Naive thymus-derived CD8-positive, alpha-beta T cell (primary cell): Measurements from ENCODE around the gene ABCC2. TPM values are rescaled to one million over a fixed set of nuclear protein-coding genes. Genes with fewer than 3 reads are reported as not detected.
"Not testable (repeated sequence)": the region's sequence is repeated elsewhere in the genome, so short reads cannot be mapped to it uniquely, and the experiment has no call there.

Source experiments
- ATAC-seq, 2 donors: fragments of 150-1000 bp; cut with Tn5 transposase in 1 of 2; sonication (Bioruptor Pico), chemical (Tn5 transposase) in 1 of 2; 1 replicate in 1 of 2; 2 replicates in 1 of 2; pipeline ENCODE4 v1.10.0; 2021; ENCODE audit warnings: mild to moderate bottlenecking in 2 of 2, moderate library complexity in 2 of 2
- POLR2A ChIA-PET: fragments of 350-600 bp; sonication (Branson Sonifier 250); formaldehyde crosslinking; loops from one replicate; lab custom pipeline; 2021; ENCODE audit warnings: antibody characterized with exemption; lab: Charles Lee
- DNase-seq, 10 donors: peaks; one replicate each; pipeline versions ENCODE4 v3.0.0 to v3.0.0-alpha.2; 2020 to 2022
- H3K27ac Mint-ChIP-seq, 10 donors: one replicate each; pipeline ENCODE4 v1.8.0; 2020 to 2022; ENCODE audit warnings: mild to moderate bottlenecking in 10 of 10, mixed read lengths in 10 of 10, moderate library complexity in 4 of 10, inconsistent platforms in 1 of 10
- H3K27me3 Mint-ChIP-seq, 5 donors: one replicate each; pipeline ENCODE4 v1.8.0; 2021 to 2022; ENCODE audit warnings: mixed read lengths in 5 of 5
- H3K36me3 Mint-ChIP-seq, 3 donors: one replicate each; pipeline ENCODE4 v1.8.0; 2020 to 2022; ENCODE audit warnings: mixed read lengths in 3 of 3, mild to moderate bottlenecking in 2 of 3, inconsistent platforms in 1 of 3
- H3K4me1 Mint-ChIP-seq, 4 donors: one replicate each; pipeline ENCODE4 v1.8.0; 2021 to 2022; ENCODE audit warnings: mixed read lengths in 4 of 4
- H3K4me3 Mint-ChIP-seq, 10 donors: one replicate each; pipeline ENCODE4 v1.8.0; 2020 to 2022; ENCODE audit warnings: mild to moderate bottlenecking in 10 of 10, mixed read lengths in 10 of 10, moderate library complexity in 6 of 10, inconsistent platforms in 1 of 10
- H3K9me3 Mint-ChIP-seq, 9 donors: one replicate each; pipeline ENCODE4 v1.8.0; 2020 to 2022; ENCODE audit warnings: mixed read lengths in 9 of 9, mild to moderate bottlenecking in 3 of 9, inconsistent platforms in 1 of 9, moderate library complexity in 1 of 9
- polyA plus RNA-seq, 3 donors: library from polyadenylated mRNA; unstranded; fragments of 300-500 nt; fragmentation: Illumina TruSeq; gene quantifications; one replicate each; pipeline ENCODE4 v1.2.3, GENCODE V29; 2021
- total RNA-seq, 8 experiments: library from RNA in 2 of 8; stranded (reverse) in 2 of 8; gene quantifications; one replicate each; pipeline ENCODE4 v1.2.3 and lab custom pipeline; 2021 to 2026

ABCC2 gene
- total and polyA plus RNA-seq, 5 experiments from 2014 or later: 0.50 to 6.8 (median 0.86) TPM

DNA sequence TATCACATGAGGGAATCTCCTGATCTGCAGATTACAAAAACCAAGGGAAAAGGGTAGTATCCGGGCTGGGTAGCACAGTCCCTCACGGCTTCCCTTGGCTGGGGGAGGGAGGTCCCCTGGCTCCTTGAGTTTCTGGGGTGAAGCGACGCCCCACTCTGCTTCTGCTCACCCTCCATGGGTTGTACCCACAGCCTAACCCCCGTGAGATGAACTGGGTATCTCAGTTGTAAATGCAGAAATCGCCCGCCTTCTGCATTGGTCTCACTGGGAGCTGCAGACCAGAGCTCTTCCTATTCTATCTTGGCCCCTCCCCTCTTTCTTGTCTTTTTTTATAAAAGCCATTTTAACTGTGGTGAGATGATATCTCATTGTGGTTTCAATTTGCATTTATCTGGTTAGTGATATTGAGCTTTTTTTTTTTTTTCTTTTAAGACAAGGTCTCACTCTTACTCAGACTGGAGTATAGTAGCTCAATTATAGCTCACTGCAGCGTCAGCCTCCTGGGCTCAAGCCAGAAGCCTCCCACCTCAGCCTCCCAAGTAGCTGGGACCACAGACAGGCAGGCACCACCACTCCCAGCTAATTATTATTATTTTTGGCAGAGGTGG, 87.8 kb downstream of the ABCC2 start:
- H3K27ac Mint-ChIP-seq: peak overlapping the region in 6 of 10 donors; percentile 5 to 81 (median 44)

DNA sequence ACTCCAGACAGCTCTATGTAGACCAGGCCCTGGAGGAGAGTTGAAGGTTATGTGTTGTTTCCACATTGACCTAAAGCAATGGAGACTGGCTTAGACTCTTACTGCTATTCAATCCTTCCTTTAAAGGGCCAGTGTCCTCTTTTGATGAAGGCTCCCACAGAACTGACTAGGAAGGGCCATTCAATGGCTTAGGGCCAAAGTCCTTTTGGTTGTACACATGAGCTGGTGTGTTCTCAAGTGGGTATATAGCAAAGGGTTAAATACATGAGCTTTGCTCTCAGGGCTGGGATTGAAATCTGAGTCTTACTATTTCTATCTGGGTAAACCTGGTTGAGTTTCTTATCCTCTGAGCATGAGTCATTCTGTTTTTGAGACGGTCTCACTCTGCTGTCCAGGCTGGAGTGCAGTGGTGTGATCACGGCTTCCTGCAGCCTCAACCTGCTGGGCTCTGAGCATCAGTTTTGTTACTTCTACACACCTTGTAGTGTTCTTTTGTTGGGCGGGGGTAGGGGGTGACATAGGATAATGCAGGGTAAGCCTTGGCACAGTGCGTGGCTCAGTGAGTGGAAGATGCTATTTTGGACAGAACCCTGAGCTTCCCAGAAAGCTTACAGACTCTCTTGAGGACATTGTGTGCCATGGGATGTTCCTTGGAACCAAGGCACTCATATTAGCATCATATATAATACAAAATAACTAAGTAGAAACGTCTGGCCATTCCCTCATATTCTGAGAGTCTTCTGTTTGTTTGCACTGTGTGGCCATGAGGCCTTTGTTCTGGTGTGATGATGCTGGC, 90.1 kb downstream of the ABCC2 start:
- H3K27me3 Mint-ChIP-seq: peaks cover 42 to 73% (median 56%) of the 10 kb centered on the region in 5 donors
- ATAC-seq (no peak), DNase-seq (no peak)
- H3K4me3 Mint-ChIP-seq: no peak overlapping the region
- POLR2A ChIA-PET: no interaction called here
- peaks cover 12 to 24% (median 16%) of the 10 kb centered on the region in 4 donors for H3K4me1 Mint-ChIP-seq
- H3K27ac Mint-ChIP-seq: peak overlapping the region in 1 of 10 donors; percentile 20
- H3K36me3 Mint-ChIP-seq: peaks cover 23 to 29% (median 27%) of the 10 kb centered on the region in 3 donors
- H3K9me3 Mint-ChIP-seq: peaks cover 0 to 11% (median 3%) of the 10 kb centered on the region in 9 donors

More for the DNA sequence above, 87.8 kb downstream of the ABCC2 start:
- Mint-ChIP-seq H3K27me3 (peaks cover 61 to 82% (median 67%) of the 10 kb centered on the region in 5 donors), H3K4me1 (peaks cover 12 to 24% (median 16%) of the 10 kb centered on the region in 4 donors), H3K36me3 (peaks cover 10 to 17% (median 11%) of the 10 kb centered on the region in 3 donors), H3K4me3 (peak overlapping the region; percentile 20 to 86 (median 74)), H3K9me3 (peaks cover 2 to 35% (median 16%) of the 10 kb centered on the region in 9 donors)
- POLR2A ChIA-PET: interaction anchor here (0.6 to 0.7 kb wide), 3 partner anchors 53 to 1939 kb away, joined by 3 to 4 read pairs (median 3); no protein-coding TSS in a partner anchor
- ATAC-seq (peak; percentile 92 to 96), DNase-seq (peak in 7 of 10 donors; percentile 4 to 70 (median 25))

DNA sequence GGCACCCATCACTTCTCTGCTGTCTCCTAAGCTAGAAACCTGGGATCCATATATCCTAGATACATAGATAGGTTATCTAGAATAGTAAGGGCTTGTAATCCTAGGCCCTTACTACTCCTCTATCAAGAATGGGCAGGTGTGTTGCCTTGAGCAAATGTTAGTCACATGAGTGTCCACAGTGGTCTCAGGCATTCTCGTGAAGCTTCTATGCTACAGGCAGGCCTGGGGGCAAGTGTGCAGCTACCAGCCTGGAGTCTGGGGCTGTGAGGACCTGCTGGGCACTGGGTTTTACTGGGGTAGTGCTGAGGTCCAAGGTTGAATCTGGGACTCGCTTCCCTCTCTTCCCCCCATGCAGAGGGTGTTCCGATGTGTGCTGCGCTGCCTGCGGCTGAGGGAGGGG, 91.4 kb downstream of the ABCC2 start:
- H3K36me3 Mint-ChIP-seq: peaks cover 21 to 40% (median 35%) of the 10 kb centered on the region in 3 donors
- no peak overlapping the region for H3K27ac Mint-ChIP-seq
- peaks cover 15 to 32% (median 22%) of the 10 kb centered on the region in 4 donors for H3K4me1 Mint-ChIP-seq
- H3K27me3 Mint-ChIP-seq: peaks cover 32 to 60% (median 52%) of the 10 kb centered on the region in 5 donors
- H3K9me3 Mint-ChIP-seq: no peaks in the 10 kb centered on the region
- DNase-seq (no peak), ATAC-seq (no peak)
- H3K4me3 Mint-ChIP-seq: no peak overlapping the region
- POLR2A ChIA-PET: no interaction called here

DNA sequence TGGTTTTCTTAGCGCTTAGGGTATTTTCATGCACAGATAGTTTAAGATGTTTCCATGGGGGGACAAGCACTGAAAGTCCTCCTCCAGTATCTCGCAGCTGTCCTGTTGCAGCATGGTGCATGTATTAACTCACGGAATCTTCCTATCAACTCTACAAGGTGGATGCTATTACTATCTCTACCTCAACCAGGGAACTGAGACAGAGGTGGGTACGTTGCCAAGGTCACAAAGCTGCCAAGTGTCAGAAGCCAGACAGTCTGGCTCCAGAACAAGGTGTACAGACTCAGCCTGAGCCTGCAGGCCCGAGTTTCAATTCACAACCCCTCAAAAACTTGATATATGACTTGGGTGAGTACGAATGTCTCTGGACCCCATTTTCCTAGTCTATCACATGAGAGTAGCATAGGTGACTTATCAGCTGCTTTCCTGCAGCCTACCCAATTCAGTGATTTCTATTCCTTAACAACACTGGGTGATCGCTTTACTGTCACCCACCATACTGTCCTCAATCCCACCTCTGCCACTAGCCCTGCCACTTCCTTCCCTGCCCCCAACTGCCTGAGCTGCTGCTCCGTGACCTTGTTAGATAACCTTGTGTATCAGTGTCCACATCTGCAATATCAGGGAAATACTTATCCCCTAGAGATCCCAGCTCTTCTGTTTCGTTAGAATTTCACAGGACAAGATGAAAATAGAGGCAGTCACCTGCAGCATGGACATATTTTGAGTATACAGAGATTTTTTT, 92.1 kb downstream of the ABCC2 start:
- DNase-seq: no peak
- Mint-ChIP-seq H3K9me3 (no peaks in the 10 kb centered on the region), H3K4me1 (peaks cover 17 to 29% (median 22%) of the 10 kb centered on the region in 4 donors), H3K27ac (peak overlapping the region in 1 of 10 donors; percentile 63), H3K36me3 (peaks cover 21 to 47% (median 40%) of the 10 kb centered on the region in 3 donors), H3K4me3 (no peak overlapping the region), H3K27me3 (peaks cover 31 to 60% (median 52%) of the 10 kb centered on the region in 5 donors)
- POLR2A ChIA-PET: interaction anchor here (0.6 kb wide), 1 partner anchor 45 kb away, joined by 3 read pairs; no protein-coding TSS in a partner anchor
- ATAC-seq: no peak

DNA sequence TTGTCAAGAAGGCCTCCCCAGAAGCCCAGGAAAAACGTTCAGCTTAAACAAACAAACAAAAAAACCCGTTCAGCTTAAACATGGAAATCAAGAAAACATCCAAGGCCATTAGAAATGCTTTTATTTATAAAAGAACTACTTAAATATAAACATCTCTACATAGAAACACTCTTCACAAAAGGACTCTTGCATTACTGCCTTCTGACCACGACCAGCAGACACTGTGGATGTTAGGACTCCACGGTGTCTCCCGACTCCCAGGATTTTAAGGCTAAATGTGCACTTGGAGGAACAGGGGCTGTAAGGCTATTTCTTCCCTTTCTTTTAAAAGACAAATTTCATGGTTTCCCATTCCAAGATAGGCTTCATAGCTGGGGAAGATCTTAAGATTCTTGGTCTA, 93.0 kb downstream of the ABCC2 start:
- Mint-ChIP-seq H3K9me3 (no peaks in the 10 kb centered on the region), H3K27me3 (peaks cover 27 to 54% (median 44%) of the 10 kb centered on the region in 5 donors), H3K36me3 (peaks cover 30 to 56% (median 49%) of the 10 kb centered on the region in 3 donors), H3K4me1 (peaks cover 13 to 20% (median 14%) of the 10 kb centered on the region in 4 donors), H3K27ac (no peak overlapping the region), H3K4me3 (no peak overlapping the region)
- ATAC-seq (no peak), DNase-seq (no peak)
- POLR2A ChIA-PET: no interaction called here

DNA sequence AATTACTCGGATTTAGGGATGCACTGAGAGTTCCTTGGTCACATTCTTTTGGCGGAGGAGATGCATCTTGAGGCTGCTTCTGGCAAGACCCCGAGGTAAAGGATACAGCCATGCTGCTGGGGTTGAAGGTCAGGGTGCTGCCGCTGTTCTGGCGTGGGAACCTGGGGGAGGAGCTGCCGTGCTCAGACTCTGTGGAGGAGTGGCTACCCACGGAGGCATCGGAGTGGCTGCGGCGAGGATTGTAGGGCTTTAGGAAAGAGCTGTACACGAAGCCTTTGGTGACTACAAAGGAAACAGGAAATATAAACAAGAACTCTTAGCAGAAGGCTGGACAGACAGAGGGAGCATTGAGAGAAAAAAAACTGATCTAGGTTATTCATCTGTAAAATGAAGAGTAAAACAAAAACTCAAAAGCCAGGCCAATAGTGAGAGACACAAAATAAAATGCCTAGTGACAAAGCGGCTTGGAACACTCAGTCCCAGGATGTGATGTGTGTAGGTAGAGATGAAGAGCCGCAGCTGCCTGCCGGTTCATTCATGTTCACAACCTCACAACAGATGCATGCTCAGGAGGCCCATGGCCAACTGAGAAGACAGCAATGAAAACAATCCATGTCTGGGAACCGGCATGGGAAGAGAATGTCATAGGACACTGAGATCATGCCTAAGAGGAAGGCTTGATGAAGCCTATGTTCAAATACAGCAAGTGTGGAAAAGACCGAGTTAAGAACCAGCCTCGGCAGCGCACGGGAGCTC, 97.8 kb downstream of the ABCC2 start:
- Mint-ChIP-seq H3K27me3 (peaks cover 0 to 16% (median 13%) of the 10 kb centered on the region in 5 donors), H3K36me3 (peaks cover 30 to 90% (median 57%) of the 10 kb centered on the region in 3 donors), H3K4me3 (no peak overlapping the region), H3K9me3 (no peaks in the 10 kb centered on the region), H3K27ac (peak overlapping the region in 1 of 10 donors; percentile 50), H3K4me1 (peaks cover 6 to 17% (median 12%) of the 10 kb centered on the region in 4 donors)
- no peak for ATAC-seq
- POLR2A ChIA-PET: no interaction called here
- no peak for DNase-seq

DNA sequence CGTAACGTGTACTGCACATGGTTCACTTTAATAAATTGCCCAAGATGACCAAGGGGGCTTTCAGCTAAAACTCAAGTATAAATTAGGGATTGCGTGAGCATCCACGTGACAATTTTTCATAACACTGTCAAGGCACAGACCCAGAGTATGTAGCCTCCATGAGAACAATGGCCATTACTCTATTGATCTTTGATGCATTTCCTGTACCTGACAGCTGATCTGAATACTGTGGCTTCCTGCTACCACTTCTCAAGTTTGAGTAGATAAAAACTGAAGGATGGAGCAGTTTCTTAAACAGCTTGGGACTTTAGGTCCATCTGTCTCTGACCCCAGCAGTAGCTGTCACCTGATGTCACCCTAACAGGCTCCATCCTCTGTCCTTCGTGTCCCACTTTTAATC, 98.9 kb downstream of the ABCC2 start:
- no peak for DNase-seq
- ATAC-seq: no peak
- Mint-ChIP-seq H3K27ac (no peak overlapping the region), H3K9me3 (no peaks in the 10 kb centered on the region), H3K4me3 (no peak overlapping the region), H3K27me3 (peaks cover 0 to 8% (median 4%) of the 10 kb centered on the region in 5 donors), H3K4me1 (peaks cover 6 to 17% (median 12%) of the 10 kb centered on the region in 4 donors), H3K36me3 (peaks cover 21 to 88% (median 58%) of the 10 kb centered on the region in 3 donors)
- POLR2A ChIA-PET: no interaction called here

DNA sequence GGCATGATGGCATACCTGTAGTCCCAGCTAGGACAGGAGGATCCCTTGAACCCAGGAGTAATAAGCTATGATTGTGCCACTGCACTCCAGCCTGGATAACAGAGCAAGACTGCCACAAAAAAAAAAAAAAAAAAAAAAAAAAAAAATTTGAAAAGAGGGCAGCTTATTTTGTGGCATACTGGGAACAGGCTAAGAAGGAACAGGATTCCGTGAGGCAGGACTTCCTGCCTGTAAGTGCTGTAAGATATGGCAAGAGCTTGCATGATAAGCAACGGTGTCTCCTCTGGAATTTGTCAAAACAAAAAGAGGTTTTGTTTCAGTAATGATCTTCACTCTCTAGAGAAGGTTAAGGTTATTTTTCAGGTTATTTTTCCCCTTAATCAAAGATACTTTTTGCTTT, 101.1 kb downstream of the ABCC2 start:
- Mint-ChIP-seq H3K36me3 (peaks cover 10 to 83% (median 56%) of the 10 kb centered on the region in 3 donors), H3K9me3 (no peaks in the 10 kb centered on the region), H3K4me1 (peaks cover 4 to 9% (median 7%) of the 10 kb centered on the region in 4 donors), H3K4me3 (no peak overlapping the region), H3K27me3 (peaks cover 0 to 2% (median 0%) of the 10 kb centered on the region in 5 donors), H3K27ac (no peak overlapping the region)
- POLR2A ChIA-PET: no interaction called here
- DNase-seq (no peak), ATAC-seq (no peak)

DNA sequence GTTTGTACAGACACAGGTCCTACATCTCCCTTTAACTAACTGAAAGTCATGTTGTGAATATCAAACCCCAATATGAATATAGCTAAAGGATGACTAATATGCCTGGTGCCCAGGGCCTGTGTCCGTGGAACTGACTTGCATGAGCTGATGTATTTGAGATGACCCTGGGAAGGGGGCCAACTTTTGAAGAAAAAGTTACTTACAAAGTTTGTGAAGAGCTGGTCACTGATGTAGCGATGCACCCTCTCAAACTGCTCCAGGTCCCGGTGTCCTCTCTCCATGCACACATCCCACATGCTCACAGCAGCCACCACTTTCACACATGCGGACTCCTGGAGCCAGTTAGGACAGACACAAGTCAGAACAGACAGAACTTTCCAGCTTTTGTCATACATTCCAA, 106.2 kb downstream of the ABCC2 start:
- POLR2A ChIA-PET: no interaction called here
- H3K9me3 Mint-ChIP-seq: no peaks in the 10 kb centered on the region
- no peak overlapping the region for H3K4me3 Mint-ChIP-seq
- no peaks in the 10 kb centered on the region for H3K27me3 Mint-ChIP-seq
- H3K4me1 Mint-ChIP-seq: no peaks in the 10 kb centered on the region
- H3K36me3 Mint-ChIP-seq: peaks cover 0 to 55% (median 42%) of the 10 kb centered on the region in 3 donors
- H3K27ac Mint-ChIP-seq: no peak overlapping the region
- ATAC-seq (no peak), DNase-seq (no peak)

DNA sequence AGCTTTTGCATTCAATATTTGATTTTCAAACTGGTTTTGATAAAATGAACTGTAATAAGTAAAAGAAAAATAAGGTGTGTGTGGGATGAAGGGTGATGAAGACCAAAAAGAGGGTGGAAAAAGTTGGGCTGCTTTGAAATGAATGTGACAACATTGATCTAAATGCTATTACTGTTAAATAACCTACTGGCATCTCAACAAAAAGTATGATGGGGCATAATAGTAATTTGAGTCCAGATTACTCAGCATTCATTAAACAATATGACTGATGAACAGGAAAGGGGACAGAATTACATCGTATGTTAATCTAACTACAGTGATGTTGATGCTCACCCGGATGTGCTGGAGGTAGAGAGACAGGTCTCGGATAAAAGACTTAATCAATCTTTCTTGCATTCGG, 112.2 kb downstream of the ABCC2 start:
- Mint-ChIP-seq H3K9me3 (no peaks in the 10 kb centered on the region), H3K4me3 (no peak overlapping the region), H3K4me1 (no peaks in the 10 kb centered on the region), H3K27me3 (no peaks in the 10 kb centered on the region), H3K27ac (no peak overlapping the region), H3K36me3 (peaks cover 0 to 60% (median 38%) of the 10 kb centered on the region in 3 donors)
- DNase-seq: no peak
- ATAC-seq: no peak
- POLR2A ChIA-PET: no interaction called here

DNA sequence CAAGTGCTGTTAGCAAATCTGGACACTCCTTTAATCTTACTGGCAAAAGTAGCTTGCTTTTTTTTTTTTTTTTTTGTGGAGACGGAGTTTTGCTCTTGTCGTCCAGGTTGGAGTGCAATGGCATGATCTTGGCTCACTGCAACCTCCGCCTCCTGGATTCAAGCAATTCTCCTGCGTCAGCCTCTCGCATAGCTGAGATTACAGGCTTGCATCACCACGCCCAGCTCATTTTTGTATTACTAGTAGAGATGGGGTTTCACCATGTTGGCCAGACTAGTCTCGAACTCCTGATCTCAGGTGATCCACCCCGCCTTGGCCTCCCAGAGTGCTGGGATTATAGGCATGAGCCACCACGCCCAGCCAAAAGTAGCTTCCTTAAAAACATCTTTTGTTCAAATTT, 112.6 kb downstream of the ABCC2 start:
- H3K9me3 Mint-ChIP-seq, DNase-seq, H3K27ac Mint-ChIP-seq, POLR2A ChIA-PET, H3K4me1 Mint-ChIP-seq, H3K4me3 Mint-ChIP-seq, ATAC-seq, H3K27me3 Mint-ChIP-seq: not testable (repeated sequence)
- peaks cover 0 to 60% (median 41%) of the 10 kb centered on the region in 3 donors for H3K36me3 Mint-ChIP-seq

DNA sequence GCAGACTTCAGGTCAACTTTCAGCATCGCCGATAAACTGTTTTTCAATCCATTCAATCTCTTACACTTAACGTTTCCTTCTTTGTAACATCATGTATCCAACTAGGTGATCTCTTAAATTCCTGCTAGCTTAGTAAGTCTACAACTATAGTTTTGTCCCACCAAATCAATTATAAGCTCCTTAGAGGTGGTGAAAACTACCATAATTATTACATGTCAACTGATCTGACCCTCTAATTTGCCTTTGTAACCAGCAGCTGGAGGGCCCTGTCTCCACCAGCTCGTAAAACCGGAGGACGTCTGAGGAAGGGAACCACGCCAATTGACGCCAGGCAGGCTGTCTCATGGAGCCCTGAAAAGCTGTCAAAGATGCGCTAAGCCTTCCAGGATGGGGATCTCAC, 113.4 kb downstream of the ABCC2 start:
- H3K27me3 Mint-ChIP-seq: no peaks in the 10 kb centered on the region
- H3K4me1 Mint-ChIP-seq: no peaks in the 10 kb centered on the region
- no peak overlapping the region for H3K27ac Mint-ChIP-seq
- DNase-seq (no peak), ATAC-seq (no peak)
- H3K4me3 Mint-ChIP-seq: no peak overlapping the region
- H3K36me3 Mint-ChIP-seq: peaks cover 0 to 60% (median 41%) of the 10 kb centered on the region in 3 donors
- H3K9me3 Mint-ChIP-seq: no peaks in the 10 kb centered on the region
- POLR2A ChIA-PET: no interaction called here
